Neural cell (in vitro differentiated cells): ENCODE data around the gene ZCCHC17. TPM values are rescaled to one million over a fixed set of nuclear protein-coding genes. Genes with fewer than 3 reads are reported as not detected.

Experiments used
- H2AFZ ChIP-seq: fragments of 200-600, 300-800 bp; sonication (generic), shearing (Covaris generic); 2 replicates; pipeline ENCODE4 v1.6.0; 2014; ENCODE audit warnings: low read depth, mild to moderate bottlenecking, antibody characterized with exemption, low read length, moderate library complexity
- H3F3A ChIP-seq: fragments of 200-600 bp; shearing (Covaris generic); 2 replicates; pipeline ENCODE4 v1.6.1; 2016; ENCODE audit warnings: mild to moderate bottlenecking, moderate library complexity, mixed read lengths, antibody characterized with exemption, low read length; ENCODE audit not compliant: insufficient read depth, poor library complexity, severe bottlenecking
- H3K27ac ChIP-seq: fragments of 200-600, 300-800 bp; sonication (generic), shearing (Covaris generic); 2 replicates; pipeline ENCODE4 v1.5.1; 2014; ENCODE audit warnings: mild to moderate bottlenecking, low read length, moderate library complexity
- H3K27me3 ChIP-seq: fragments of 300-800, 200-600 bp; sonication (generic), shearing (Covaris generic); 2 replicates; pipeline ENCODE4 v1.6.0; 2014; ENCODE audit warnings: mild to moderate bottlenecking, low read depth, low read length, moderate library complexity; ENCODE audit not compliant: insufficient read depth
- H3K36me3 ChIP-seq: fragments of 300-800, 200-600 bp; sonication (generic), shearing (Covaris generic); 2 replicates; pipeline ENCODE4 v1.5.1; 2014; ENCODE audit warnings: mild to moderate bottlenecking, antibody characterized with exemption, low read length, moderate library complexity; ENCODE audit not compliant: insufficient read depth
- H3K4me2 ChIP-seq: fragments of 300-800, 200-600 bp; sonication (generic), shearing (Covaris generic); 2 replicates; pipeline ENCODE4 v1.6.0; 2014; ENCODE audit warnings: mild to moderate bottlenecking, low read length
- H3K4me3 ChIP-seq: fragments of 300-800, 200-600 bp; sonication (generic), shearing (Covaris generic); 2 replicates; pipeline ENCODE4 v1.5.1; 2014; ENCODE audit warnings: mild to moderate bottlenecking, low read length, moderate library complexity
- H3K79me2 ChIP-seq: fragments of 200-600 bp; shearing (Covaris generic); replicated peaks from 2 replicates; pipeline ENCODE4 v1.6.0; 2014; ENCODE audit warnings: mild to moderate bottlenecking, low read length, moderate library complexity; ENCODE audit not compliant: insufficient read depth
- H3K9ac ChIP-seq: fragments of 300-800, 200-600 bp; sonication (generic), shearing (Covaris generic); 2 replicates; pipeline ENCODE4 v1.6.1; 2016; ENCODE audit warnings: mild to moderate bottlenecking, low read length, mixed read lengths
- H3K9me2 ChIP-seq: fragments of 200-600 bp; shearing (Covaris generic); 2 replicates; pipeline ENCODE4 v1.6.1; 2016; ENCODE audit warnings: mild to moderate bottlenecking, low read length, mixed read lengths; ENCODE audit not compliant: insufficient read depth
- H3K9me3 ChIP-seq: fragments of 200-600, 300-800 bp; sonication (generic), shearing (Covaris generic); 2 replicates; pipeline ENCODE4 v1.6.1; 2016; ENCODE audit warnings: mild to moderate bottlenecking, mixed run types, low read length, moderate library complexity, mixed read lengths
- H4K20me1 ChIP-seq: fragments of 200-600 bp; shearing (Covaris generic); 2 replicates; pipeline ENCODE4 v1.6.1; 2016; ENCODE audit warnings: mild to moderate bottlenecking, mixed run types; ENCODE audit not compliant: insufficient read depth
- CTCF ChIP-seq: fragments of 450-650 bp; IDR thresholded peaks from 2 replicates; pipeline ENCODE4 v1.5.1; 2014; ENCODE audit warnings: antibody characterized with exemption, mild to moderate bottlenecking, moderate library complexity; ENCODE audit not compliant: poor library complexity, severe bottlenecking
- EP300 ChIP-seq: fragments of 450-650 bp; conservative IDR thresholded peaks from 2 replicates; pipeline ENCODE4 v1.6.1; 2014; ENCODE audit warnings: antibody characterized with exemption, mild to moderate bottlenecking, moderate library complexity; ENCODE audit not compliant: poor library complexity, severe bottlenecking
- EZH2 ChIP-seq: fragments of 200-600, 300-800 bp; shearing (Covaris generic), sonication (generic); IDR thresholded peaks from 2 replicates; pipeline ENCODE4 v1.6.1; 2014; ENCODE audit warnings: antibody characterized with exemption, low read length, borderline replicate concordance, mild to moderate bottlenecking; ENCODE audit not compliant: insufficient read depth, poor library complexity, severe bottlenecking
- MXI1 ChIP-seq: fragments of 450-650 bp; conservative IDR thresholded peaks from 2 replicates; pipeline ENCODE4 v1.6.1; 2014; ENCODE audit warnings: antibody characterized with exemption, mild to moderate bottlenecking; ENCODE audit not compliant: poor library complexity, severe bottlenecking
- POLR2AphosphoS5 ChIP-seq: IDR thresholded peaks from 2 replicates; pipeline ENCODE4 v1.6.1; 2012
- RAD21 ChIP-seq: fragments of 450-650 bp; conservative IDR thresholded peaks from 2 replicates; pipeline ENCODE4 v1.6.1; 2014; ENCODE audit warnings: antibody characterized with exemption, mild to moderate bottlenecking, moderate library complexity
- REST ChIP-seq: IDR thresholded peaks from 2 replicates; pipeline ENCODE4 v1.6.1; 2012; ENCODE audit warnings: borderline replicate concordance
- SMC3 ChIP-seq: fragments of 450-650 bp; conservative IDR thresholded peaks from 2 replicates; pipeline ENCODE4 v1.6.1; 2014; ENCODE audit warnings: antibody characterized with exemption, mild to moderate bottlenecking, moderate library complexity; ENCODE audit not compliant: poor library complexity
- TAF1 ChIP-seq: IDR thresholded peaks from 2 replicates; pipeline ENCODE4 v1.6.1; 2012; ENCODE audit warnings: low read depth
- polyA plus RNA-seq: library from polyadenylated mRNA; depleted of rRNA; stranded (reverse); fragments of >200 nt; gene quantifications from 2 replicates; pipeline ENCODE4 v1.2.3, GENCODE V29; 2014

Gene ZCCHC17
- polyA plus RNA-seq, 1 donor from 2014 or later, result 146 TPM

- no peak overlapping the region for H3K4me2 ChIP-seq
- no peak overlapping the region for H3K4me3 ChIP-seq
- peaks cover 5% of the 10 kb centered on the region for H3K36me3 ChIP-seq
- H3K9me2 ChIP-seq, result no peaks in the 10 kb centered on the region
- no peaks in the 10 kb centered on the region for H4K20me1 ChIP-seq
- no peak overlapping the region for H3K9ac ChIP-seq
- H3K27me3 ChIP-seq, result no peaks in the 10 kb centered on the region
- no peak overlapping the region for H2AFZ ChIP-seq
- TF ChIP-seq RAD21, result no peak
- no peak for TF ChIP-seq MXI1
- TF ChIP-seq EP300, result no peak
- no peak for TF ChIP-seq TAF1
- no peak for TF ChIP-seq POLR2AphosphoS5
- no peak for TF ChIP-seq SMC3
- H3F3A ChIP-seq, result no peaks in the 10 kb centered on the region
- H3K27ac ChIP-seq, result no peak overlapping the region
- H3K79me2 ChIP-seq, result no peaks in the 10 kb centered on the region
- no peaks in the 10 kb centered on the region for H3K9me3 ChIP-seq
Observed at GRCh38 chr1:31324093-31324492, 27.3 kb downstream of the ZCCHC17 start.

- Histone ChIP-seq H3F3A (no peaks in the 10 kb centered on the region), H3K79me2 (no peaks in the 10 kb centered on the region), H3K27me3 (no peaks in the 10 kb centered on the region), H3K9me2 (no peaks in the 10 kb centered on the region), H3K4me2 (no peak overlapping the region), H3K27ac (no peak overlapping the region), H3K4me3 (no peak overlapping the region), H2AFZ (no peak overlapping the region), H3K9ac (no peak overlapping the region), H4K20me1 (no peaks in the 10 kb centered on the region), H3K9me3 (no peaks in the 10 kb centered on the region), H3K36me3 (peaks cover 5% of the 10 kb centered on the region)
- no peak for TF ChIP-seq RAD21
- TF ChIP-seq MXI1, result no peak
- TF ChIP-seq SMC3, result no peak
- no peak for TF ChIP-seq CTCF
Observed at GRCh38 chr1:31324992-31325391, 28.2 kb downstream of the ZCCHC17 start.

- Histone ChIP-seq H4K20me1 (no peaks in the 10 kb centered on the region), H3K4me3 (no peak overlapping the region), H3F3A (no peaks in the 10 kb centered on the region), H3K9me2 (no peaks in the 10 kb centered on the region), H3K79me2 (no peaks in the 10 kb centered on the region), H3K27ac (peak overlapping the region; percentile 27), H2AFZ (no peak overlapping the region), H3K9me3 (no peaks in the 10 kb centered on the region), H3K27me3 (no peaks in the 10 kb centered on the region), H3K9ac (no peak overlapping the region), H3K4me2 (no peak overlapping the region), H3K36me3 (no peaks in the 10 kb centered on the region)
- TF ChIP-seq EP300, result peak; percentile 76
- TF ChIP-seq TAF1, result no peak
- TF ChIP-seq EZH2, result no peak
Observed at GRCh38 chr1:31326461-31326860, 29.6 kb downstream of the ZCCHC17 start.

- H3K27ac ChIP-seq, result no peak overlapping the region
- no peaks in the 10 kb centered on the region for H3K9me2 ChIP-seq
- H3K79me2 ChIP-seq, result no peaks in the 10 kb centered on the region
- no peak overlapping the region for H3K4me2 ChIP-seq
- no peak overlapping the region for H3K4me3 ChIP-seq
- no peak overlapping the region for H2AFZ ChIP-seq
- H3K9ac ChIP-seq, result no peak overlapping the region
- no peaks in the 10 kb centered on the region for H3F3A ChIP-seq
- H4K20me1 ChIP-seq, result no peaks in the 10 kb centered on the region
- H3K9me3 ChIP-seq, result no peaks in the 10 kb centered on the region
- no peaks in the 10 kb centered on the region for H3K27me3 ChIP-seq
- TF ChIP-seq POLR2AphosphoS5, result no peak
- no peak for TF ChIP-seq RAD21
- no peak for TF ChIP-seq REST
- TF ChIP-seq TAF1, result no peak
- no peak for TF ChIP-seq CTCF
- no peak for TF ChIP-seq EZH2
- TF ChIP-seq EP300, result no peak
- TF ChIP-seq MXI1, result no peak
- TF ChIP-seq SMC3, result no peak
- H3K36me3 ChIP-seq, result no peaks in the 10 kb centered on the region
Observed at GRCh38 chr1:31327381-31327780, 30.5 kb downstream of the ZCCHC17 start.
